K562 (cell line): ENCODE measurements around the gene NR1H2. TPM values are rescaled to one million over a fixed set of nuclear protein-coding genes. Genes with fewer than 3 reads are reported as not detected.
A peak's percentile ranks its signal among the peaks of the same experiment; 100 is the strongest.

Source experiments
- CBX2 ChIP-seq: fragments of 200-600 bp; sonication (generic); IDR thresholded peaks from one replicate; pipeline ENCODE4 v1.6.1; 2012; ENCODE audit warnings: mild to moderate bottlenecking, low read length, inconsistent platforms; ENCODE audit not compliant: insufficient read depth, poor library complexity, severe bottlenecking
- FOXA1 ChIP-seq: fragments of 450-650 bp; IDR thresholded peaks from 2 replicates; pipeline ENCODE4 v1.6.1; 2016; ENCODE audit warnings: mild to moderate bottlenecking, borderline replicate concordance
- MEIS2 ChIP-seq: fragments of 450-650 bp; IDR thresholded peaks from 2 replicates; pipeline ENCODE4 v1.6.1; 2014; ENCODE audit warnings: mild to moderate bottlenecking; ENCODE audit not compliant: partially characterized antibody
- PTRF ChIP-seq: fragments of 450-650 bp; IDR thresholded peaks from 2 replicates; pipeline ENCODE4 v1.6.1; 2016; ENCODE audit warnings: mild to moderate bottlenecking, missing genetic modification characterization, missing compliant biosample characterization
- RBM25 ChIP-seq: fragments of 200-400 bp; formaldehyde crosslinking; IDR thresholded peaks from 2 replicates; pipeline ENCODE4 v1.6.1; 2018; ENCODE audit warnings: low read length, low read depth, moderate library complexity; ENCODE audit not compliant: severe bottlenecking
- RFX7 ChIP-seq: fragments of 250-450 bp; sonication (Bioruptor Pico); IDR thresholded peaks from 2 replicates; pipeline ENCODE4 v1.5.1; 2021; ENCODE audit warnings: mild to moderate bottlenecking
- SMARCB1 ChIP-seq: IDR thresholded peaks from 2 replicates; pipeline ENCODE4 v1.6.1; 2011; ENCODE audit warnings: improper control_type of control experiment, low read depth; ENCODE audit not compliant: insufficient read length
- TARDBP ChIP-seq: fragments of 450-650 bp; IDR thresholded peaks from 2 replicates; pipeline ENCODE4 v1.6.1; 2016
- TEAD2 ChIP-seq: fragments of 450-650 bp; IDR thresholded peaks from 2 replicates; pipeline ENCODE4 v1.6.1; 2016; ENCODE audit warnings: missing genetic modification characterization, control low read depth, missing compliant biosample characterization
- ZNF12 ChIP-seq: sonication (generic); formaldehyde crosslinking; IDR thresholded peaks from 2 replicates; pipeline ENCODE4 v1.4.0; 2020; ENCODE audit warnings: mild to moderate bottlenecking, missing genetic modification reagents
- ZNF41 ChIP-seq: fragments of 250-450 bp; sonication (Bioruptor Pico); conservative IDR thresholded peaks from 2 replicates; pipeline ENCODE4 v1.4.0; 2020; ENCODE audit warnings: mild to moderate bottlenecking
- ZNF644 ChIP-seq: fragments of 200-800 bp; sonication (Bioruptor generic); IDR thresholded peaks from 2 replicates; pipeline ENCODE4 v1.6.1; 2016; ENCODE audit warnings: low read depth, missing genetic modification characterization, missing compliant biosample characterization
- polyA plus RNA-seq, 8 experiments: library from polyadenylated mRNA; depleted of rRNA in 4 of 8; stranded (reverse) in 5 of 8; unstranded in 3 of 8; fragments of >200 nt; fragmentation: Nextera tagmentation in 2 of 8; fragmentation: Illumina TruSeq in 1 of 8; extraction: Ambion mirVana in 2 of 8; extraction: Trizol in 1 of 8; gene quantifications; 2 replicates each; pipeline versions ENCODE4 v1.2.1 to v1.2.3, GENCODE V29; 2011 to 2014; ENCODE audit warnings: inconsistent platforms in 1 of 8, missing spikeins in 1 of 8
- total RNA-seq, 7 experiments: library from RNA; depleted of rRNA in 6 of 7; stranded (reverse); fragments of >200 nt in 6 of 7; fragmentation: Illumina TruSeq in 2 of 7; extraction: Trizol in 2 of 7; gene quantifications; 2 replicates each; pipeline versions ENCODE4 v1.2.1 to v1.2.3, GENCODE V29; 2011 to 2021; ENCODE audit warnings: low replicate concordance in 1 of 7
- TF ChIP-seq, protein P1 (sequence below), 2 experiments: fragments of 450-650 bp in 1 of 2; IDR thresholded peaks; 2 replicates each; pipeline ENCODE4 v1.6.1; 2011 to 2017; ENCODE audit warnings: low read depth in 2 of 2, antibody characterized with exemption in 1 of 2, borderline replicate concordance in 1 of 2, low read length in 1 of 2, mild to moderate bottlenecking in 1 of 2, mixed read lengths in 1 of 2; ENCODE audit not compliant: control insufficient read depth in 1 of 2
- TF ChIP-seq, protein P2 (sequence below): sonication (generic); formaldehyde crosslinking; IDR thresholded peaks from 2 replicates; pipeline ENCODE4 v1.8.1; 2023; ENCODE audit warnings: mild to moderate bottlenecking, missing genetic modification reagents, moderate library complexity
- TF ChIP-seq, protein P3 (sequence below): sonication (generic); formaldehyde crosslinking; IDR thresholded peaks from 2 replicates; pipeline ENCODE4 v1.8.1; 2023; ENCODE audit warnings: mild to moderate bottlenecking, missing genetic modification reagents
- TF ChIP-seq, protein P4 (sequence below): sonication (generic); formaldehyde crosslinking; IDR thresholded peaks from 2 replicates; pipeline ENCODE4 v1.8.0; 2022; ENCODE audit warnings: mild to moderate bottlenecking, missing genetic modification reagents
- TF ChIP-seq, protein P5 (sequence below): fragments of 250-450 bp; sonication (Bioruptor Pico); IDR thresholded peaks from 2 replicates; pipeline ENCODE4 v1.4.0; 2020; ENCODE audit warnings: mild to moderate bottlenecking, moderate library complexity

NR1H2 gene
- total and polyA plus RNA-seq, 9 of the 15 experiments (the other 6 are each of a cell fraction or from before 2014, with no cell fraction given) = 0.11 to 73.8 (median 24.0) TPM

- TF ChIP-seq, protein P1, sequence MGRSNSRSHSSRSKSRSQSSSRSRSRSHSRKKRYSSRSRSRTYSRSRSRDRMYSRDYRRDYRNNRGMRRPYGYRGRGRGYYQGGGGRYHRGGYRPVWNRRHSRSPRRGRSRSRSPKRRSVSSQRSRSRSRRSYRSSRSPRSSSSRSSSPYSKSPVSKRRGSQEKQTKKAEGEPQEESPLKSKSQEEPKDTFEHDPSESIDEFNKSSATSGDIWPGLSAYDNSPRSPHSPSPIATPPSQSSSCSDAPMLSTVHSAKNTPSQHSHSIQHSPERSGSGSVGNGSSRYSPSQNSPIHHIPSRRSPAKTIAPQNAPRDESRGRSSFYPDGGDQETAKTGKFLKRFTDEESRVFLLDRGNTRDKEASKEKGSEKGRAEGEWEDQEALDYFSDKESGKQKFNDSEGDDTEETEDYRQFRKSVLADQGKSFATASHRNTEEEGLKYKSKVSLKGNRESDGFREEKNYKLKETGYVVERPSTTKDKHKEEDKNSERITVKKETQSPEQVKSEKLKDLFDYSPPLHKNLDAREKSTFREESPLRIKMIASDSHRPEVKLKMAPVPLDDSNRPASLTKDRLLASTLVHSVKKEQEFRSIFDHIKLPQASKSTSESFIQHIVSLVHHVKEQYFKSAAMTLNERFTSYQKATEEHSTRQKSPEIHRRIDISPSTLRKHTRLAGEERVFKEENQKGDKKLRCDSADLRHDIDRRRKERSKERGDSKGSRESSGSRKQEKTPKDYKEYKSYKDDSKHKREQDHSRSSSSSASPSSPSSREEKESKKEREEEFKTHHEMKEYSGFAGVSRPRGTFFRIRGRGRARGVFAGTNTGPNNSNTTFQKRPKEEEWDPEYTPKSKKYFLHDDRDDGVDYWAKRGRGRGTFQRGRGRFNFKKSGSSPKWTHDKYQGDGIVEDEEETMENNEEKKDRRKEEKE (IDR thresholded peaks at IDR 0.05; ENCODE audit: borderline replicate concordance in 1 of 2, control insufficient read depth in 1 of 2, low read depth in 2 of 2, low read length in 1 of 2) = no peak
- TF ChIP-seq, protein P2, sequence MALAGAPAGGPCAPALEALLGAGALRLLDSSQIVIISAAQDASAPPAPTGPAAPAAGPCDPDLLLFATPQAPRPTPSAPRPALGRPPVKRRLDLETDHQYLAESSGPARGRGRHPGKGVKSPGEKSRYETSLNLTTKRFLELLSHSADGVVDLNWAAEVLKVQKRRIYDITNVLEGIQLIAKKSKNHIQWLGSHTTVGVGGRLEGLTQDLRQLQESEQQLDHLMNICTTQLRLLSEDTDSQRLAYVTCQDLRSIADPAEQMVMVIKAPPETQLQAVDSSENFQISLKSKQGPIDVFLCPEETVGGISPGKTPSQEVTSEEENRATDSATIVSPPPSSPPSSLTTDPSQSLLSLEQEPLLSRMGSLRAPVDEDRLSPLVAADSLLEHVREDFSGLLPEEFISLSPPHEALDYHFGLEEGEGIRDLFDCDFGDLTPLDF (CRISPR knock-in tag) = no peak
- no peak for TF ChIP-seq ZNF644 (tag)
- TF ChIP-seq SMARCB1 = no peak
- no peak for TF ChIP-seq RBM25
- no peak for TF ChIP-seq CBX2
- TF ChIP-seq, protein P3, sequence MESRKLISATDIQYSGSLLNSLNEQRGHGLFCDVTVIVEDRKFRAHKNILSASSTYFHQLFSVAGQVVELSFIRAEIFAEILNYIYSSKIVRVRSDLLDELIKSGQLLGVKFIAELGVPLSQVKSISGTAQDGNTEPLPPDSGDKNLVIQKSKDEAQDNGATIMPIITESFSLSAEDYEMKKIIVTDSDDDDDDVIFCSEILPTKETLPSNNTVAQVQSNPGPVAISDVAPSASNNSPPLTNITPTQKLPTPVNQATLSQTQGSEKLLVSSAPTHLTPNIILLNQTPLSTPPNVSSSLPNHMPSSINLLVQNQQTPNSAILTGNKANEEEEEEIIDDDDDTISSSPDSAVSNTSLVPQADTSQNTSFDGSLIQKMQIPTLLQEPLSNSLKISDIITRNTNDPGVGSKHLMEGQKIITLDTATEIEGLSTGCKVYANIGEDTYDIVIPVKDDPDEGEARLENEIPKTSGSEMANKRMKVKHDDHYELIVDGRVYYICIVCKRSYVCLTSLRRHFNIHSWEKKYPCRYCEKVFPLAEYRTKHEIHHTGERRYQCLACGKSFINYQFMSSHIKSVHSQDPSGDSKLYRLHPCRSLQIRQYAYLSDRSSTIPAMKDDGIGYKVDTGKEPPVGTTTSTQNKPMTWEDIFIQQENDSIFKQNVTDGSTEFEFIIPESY (CRISPR knock-in tag) = no peak
- no peak for TF ChIP-seq FOXA1
- no peak for TF ChIP-seq ZNF41 (CRISPR knock-in tag)
- no peak for TF ChIP-seq RFX7
- TF ChIP-seq TEAD2 (tag) = no peak
- peak; percentile 76 for TF ChIP-seq MEIS2
- TF ChIP-seq, protein P4, sequence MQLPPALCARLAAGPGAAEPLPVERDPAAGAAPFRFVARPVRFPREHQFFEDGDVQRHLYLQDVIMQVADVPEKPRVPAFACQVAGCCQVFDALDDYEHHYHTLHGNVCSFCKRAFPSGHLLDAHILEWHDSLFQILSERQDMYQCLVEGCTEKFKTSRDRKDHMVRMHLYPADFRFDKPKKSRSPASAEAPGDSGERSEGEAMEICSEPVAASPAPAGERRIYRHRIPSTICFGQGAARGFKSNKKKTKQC (CRISPR knock-in tag) = no peak
- no peak for TF ChIP-seq PTRF (tag)
- no peak for TF ChIP-seq ZNF12 (CRISPR knock-in tag)
- TF ChIP-seq TARDBP = no peak
- TF ChIP-seq, protein P5, sequence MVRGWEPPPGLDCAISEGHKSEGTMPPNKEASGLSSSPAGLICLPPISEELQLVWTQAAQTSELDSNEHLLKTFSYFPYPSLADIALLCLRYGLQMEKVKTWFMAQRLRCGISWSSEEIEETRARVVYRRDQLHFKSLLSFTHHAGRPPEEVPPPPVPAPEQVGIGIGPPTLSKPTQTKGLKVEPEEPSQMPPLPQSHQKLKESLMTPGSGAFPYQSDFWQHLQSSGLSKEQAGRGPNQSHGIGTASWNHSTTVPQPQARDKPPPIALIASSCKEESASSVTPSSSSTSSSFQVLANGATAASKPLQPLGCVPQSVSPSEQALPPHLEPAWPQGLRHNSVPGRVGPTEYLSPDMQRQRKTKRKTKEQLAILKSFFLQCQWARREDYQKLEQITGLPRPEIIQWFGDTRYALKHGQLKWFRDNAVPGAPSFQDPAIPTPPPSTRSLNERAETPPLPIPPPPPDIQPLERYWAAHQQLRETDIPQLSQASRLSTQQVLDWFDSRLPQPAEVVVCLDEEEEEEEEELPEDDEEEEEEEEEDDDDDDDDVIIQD = no peak
These were observed 13.4 kb upstream of the NR1H2 start (continued) for GRCh38 chr19:50362656-50363424.
